ENCODE data around the gene OR10T2. TPM values are rescaled to one million over a fixed set of nuclear protein-coding genes. Genes with fewer than 3 reads are reported as not detected.
A peak's percentile ranks its signal among the peaks of the same experiment; 100 is the strongest.
"Not testable (repeated sequence)": the region's sequence is repeated elsewhere in the genome, so short reads cannot be mapped to it uniquely, and the experiment has no call there.

OR10T2 gene, protein sequence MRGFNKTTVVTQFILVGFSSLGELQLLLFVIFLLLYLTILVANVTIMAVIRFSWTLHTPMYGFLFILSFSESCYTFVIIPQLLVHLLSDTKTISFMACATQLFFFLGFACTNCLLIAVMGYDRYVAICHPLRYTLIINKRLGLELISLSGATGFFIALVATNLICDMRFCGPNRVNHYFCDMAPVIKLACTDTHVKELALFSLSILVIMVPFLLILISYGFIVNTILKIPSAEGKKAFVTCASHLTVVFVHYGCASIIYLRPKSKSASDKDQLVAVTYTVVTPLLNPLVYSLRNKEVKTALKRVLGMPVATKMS
- total RNA-seq = not detected

DNA sequence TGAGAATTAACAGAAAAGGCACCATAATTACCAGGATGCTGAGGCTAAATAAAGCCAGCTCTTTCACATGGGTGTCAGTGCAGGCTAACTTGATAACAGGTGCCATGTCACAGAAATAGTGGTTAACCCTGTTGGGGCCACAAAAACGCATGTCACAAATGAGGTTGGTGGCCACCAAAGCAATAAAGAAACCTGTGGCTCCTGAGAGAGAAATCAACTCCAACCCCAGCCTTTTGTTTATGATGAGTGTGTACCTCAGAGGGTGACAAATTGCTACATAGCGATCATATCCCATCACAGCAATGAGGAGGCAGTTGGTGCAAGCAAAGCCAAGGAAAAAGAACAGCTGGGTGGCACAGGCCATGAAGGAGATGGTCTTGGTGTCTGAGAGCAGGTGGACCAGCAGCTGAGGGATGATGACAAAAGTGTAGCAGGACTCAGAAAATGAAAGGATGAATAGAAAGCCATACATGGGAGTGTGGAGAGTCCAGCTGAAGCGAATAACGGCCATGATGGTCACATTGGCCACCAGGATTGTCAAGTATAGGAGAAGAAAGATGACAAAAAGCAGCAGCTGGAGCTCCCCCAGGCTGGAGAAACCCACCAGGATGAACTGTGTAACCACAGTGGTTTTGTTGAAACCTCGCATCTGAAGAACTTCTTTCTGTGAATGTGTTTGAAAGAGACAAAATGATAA is at the start of gene OR10T2:
Gene OR10T2 (minus strand): TSS at position 649 of the 697 bp plus-strand sequence. CDS start 0 bp downstream, at position 649.
- 81 to 83% methylated on average over 5 of the region's 5 CpGs for whole genome bisulfite sequencing, 2 donors
- H3K4me3 ChIP-seq (ENCODE audit: low read depth, poor library complexity, severe bottlenecking) = no peak within 1 kb of the TSS
- intact Hi-C loops (cut with DNase I; ENCODE audit: low total_unique reads) = no loop called here
- DNase-seq (ENCODE audit: low spot score in 2 of 2) = peak in 1 of 2 donors; percentile 63
- TF ChIP-seq, protein P1, sequence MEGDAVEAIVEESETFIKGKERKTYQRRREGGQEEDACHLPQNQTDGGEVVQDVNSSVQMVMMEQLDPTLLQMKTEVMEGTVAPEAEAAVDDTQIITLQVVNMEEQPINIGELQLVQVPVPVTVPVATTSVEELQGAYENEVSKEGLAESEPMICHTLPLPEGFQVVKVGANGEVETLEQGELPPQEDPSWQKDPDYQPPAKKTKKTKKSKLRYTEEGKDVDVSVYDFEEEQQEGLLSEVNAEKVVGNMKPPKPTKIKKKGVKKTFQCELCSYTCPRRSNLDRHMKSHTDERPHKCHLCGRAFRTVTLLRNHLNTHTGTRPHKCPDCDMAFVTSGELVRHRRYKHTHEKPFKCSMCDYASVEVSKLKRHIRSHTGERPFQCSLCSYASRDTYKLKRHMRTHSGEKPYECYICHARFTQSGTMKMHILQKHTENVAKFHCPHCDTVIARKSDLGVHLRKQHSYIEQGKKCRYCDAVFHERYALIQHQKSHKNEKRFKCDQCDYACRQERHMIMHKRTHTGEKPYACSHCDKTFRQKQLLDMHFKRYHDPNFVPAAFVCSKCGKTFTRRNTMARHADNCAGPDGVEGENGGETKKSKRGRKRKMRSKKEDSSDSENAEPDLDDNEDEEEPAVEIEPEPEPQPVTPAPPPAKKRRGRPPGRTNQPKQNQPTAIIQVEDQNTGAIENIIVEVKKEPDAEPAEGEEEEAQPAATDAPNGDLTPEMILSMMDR (IDR thresholded peaks at IDR 0.05) = no peak
- no peak for TF ChIP-seq POLR2A (IDR thresholded peaks at IDR 0.05)

DNA sequence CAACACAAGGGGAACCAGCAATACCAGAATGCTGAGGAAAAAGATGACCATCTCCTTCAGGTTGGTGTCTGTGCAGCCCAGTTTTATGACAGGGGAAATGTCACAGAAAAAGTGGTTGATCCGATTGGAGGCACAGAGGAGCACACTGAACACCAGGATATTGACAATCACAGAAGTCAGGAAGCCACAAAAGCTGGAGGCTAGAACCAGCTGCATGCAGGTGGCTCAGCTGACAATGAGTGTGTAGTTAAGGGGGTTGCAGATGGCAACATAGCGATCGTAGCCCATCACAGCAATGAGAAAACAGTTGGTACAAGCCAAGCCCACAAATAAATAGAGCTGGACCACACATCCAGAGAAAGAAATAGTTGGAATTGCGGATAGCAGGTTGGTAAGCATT is 46.1 kb upstream of the OR10T2 start:
- intact Hi-C loops (cut with DNase I; ENCODE audit: low total_unique reads) = no loop called here
- DNase-seq (ENCODE audit: low spot score in 2 of 2) = no peak
- TF ChIP-seq POLR2A (IDR thresholded peaks at IDR 0.05) = no peak
- TF ChIP-seq, protein P1 (IDR thresholded peaks at IDR 0.05) = no peak
- no peak overlapping the region for H3K4me3 ChIP-seq (ENCODE audit: low read depth, poor library complexity, severe bottlenecking)
- WGBS, 2 donors = 83 to 89% methylated on average over 4 of the region's 4 CpGs

DNA sequence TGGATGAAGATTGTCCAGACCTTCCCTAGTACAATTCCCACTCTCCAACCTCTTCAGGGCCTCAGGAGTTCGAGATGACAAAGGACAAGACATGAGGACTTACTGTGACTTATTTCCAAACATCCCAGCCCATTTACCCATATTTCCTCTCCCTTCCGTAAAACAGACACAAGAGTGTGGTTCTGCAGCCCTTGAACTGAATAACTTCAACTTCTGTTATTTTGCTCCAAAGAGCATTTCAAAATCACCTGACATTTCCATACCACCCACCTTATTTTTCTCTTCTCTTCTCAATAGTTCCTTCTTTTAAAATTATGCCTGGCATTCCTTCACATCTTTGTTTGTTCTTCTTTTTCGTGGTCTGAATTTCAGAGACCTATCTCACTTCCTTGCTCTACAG is 35.5 kb upstream of the OR10T2 start:
- DNase-seq (ENCODE audit: low spot score in 2 of 2) = no peak
- WGBS, 2 donors = 38 to 44% methylated on average over 3 of the region's 3 CpGs
- no peak for TF ChIP-seq POLR2A (IDR thresholded peaks at IDR 0.05)

DNA sequence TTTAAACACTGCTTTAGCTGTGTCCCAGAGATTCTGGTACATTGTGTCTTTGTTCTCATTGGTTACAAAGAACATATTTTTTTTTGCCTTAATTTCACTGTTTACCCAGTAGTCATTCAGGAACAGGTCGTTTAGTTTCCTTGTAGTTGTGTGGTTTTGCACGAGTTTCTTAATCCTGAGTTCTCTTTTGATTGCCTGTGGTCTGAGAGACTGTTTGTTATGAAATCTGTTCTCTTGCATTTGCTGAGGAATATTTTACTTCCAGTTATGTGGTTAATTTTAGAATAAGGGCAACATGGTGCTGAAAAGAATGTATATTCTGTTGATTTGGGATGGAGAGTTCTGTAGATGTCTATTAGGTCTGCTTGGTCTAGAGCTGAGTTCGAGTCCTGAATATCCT is 30.9 kb upstream of the OR10T2 start:
- H3K4me3 ChIP-seq (ENCODE audit: low read depth, poor library complexity, severe bottlenecking); intact Hi-C loops (cut with DNase I; ENCODE audit: low total_unique reads); DNase-seq (ENCODE audit: low spot score in 2 of 2): not testable (repeated sequence)
- WGBS, 2 donors = 57 to 60% methylated on average over 3 of the region's 3 CpGs

More for the DNA sequence above, 35.5 kb upstream of the OR10T2 start:
- intact Hi-C loops (cut with DNase I; ENCODE audit: low total_unique reads) = no loop called here
- H3K4me3 ChIP-seq (ENCODE audit: low read depth, poor library complexity, severe bottlenecking) = no peak overlapping the region

DNA sequence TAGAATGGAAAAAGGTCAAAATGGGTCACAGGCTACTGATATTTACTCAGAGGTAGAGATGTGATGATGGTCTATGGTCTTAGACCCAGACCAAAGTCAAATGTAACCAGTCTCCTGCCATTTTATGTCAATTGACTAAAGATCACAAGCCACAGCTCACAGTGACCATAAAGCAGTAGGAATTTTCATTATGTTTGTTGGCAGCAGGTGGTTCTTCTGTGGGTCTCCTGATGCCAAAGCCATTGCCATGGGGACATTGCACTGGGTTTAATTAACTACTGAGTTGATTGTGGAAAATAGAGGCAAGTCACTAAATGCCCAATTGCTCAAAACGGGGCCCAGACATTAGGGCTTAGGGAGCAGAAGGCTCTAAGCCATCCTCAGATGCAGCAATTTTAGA is 26.9 kb upstream of the OR10T2 start, which contains the start of gene OR10K2:
Gene OR10K2 (minus strand): TSS at position 101 of the 400 bp plus-strand sequence. CDS start 5,371 bp downstream, outside the sequence.
- no peak for DNase-seq (ENCODE audit: low spot score in 2 of 2)
- no peak within 1 kb of the TSS for H3K4me3 ChIP-seq (ENCODE audit: low read depth, poor library complexity, severe bottlenecking)
- intact Hi-C loops (cut with DNase I; ENCODE audit: low total_unique reads) = no loop called here
- TF ChIP-seq, protein P1 (IDR thresholded peaks at IDR 0.05) = no peak
- TF ChIP-seq POLR2A (IDR thresholded peaks at IDR 0.05) = no peak
- WGBS, 2 donors = 83 to 88% methylated on average over 1 of the region's 1 CpG

DNA sequence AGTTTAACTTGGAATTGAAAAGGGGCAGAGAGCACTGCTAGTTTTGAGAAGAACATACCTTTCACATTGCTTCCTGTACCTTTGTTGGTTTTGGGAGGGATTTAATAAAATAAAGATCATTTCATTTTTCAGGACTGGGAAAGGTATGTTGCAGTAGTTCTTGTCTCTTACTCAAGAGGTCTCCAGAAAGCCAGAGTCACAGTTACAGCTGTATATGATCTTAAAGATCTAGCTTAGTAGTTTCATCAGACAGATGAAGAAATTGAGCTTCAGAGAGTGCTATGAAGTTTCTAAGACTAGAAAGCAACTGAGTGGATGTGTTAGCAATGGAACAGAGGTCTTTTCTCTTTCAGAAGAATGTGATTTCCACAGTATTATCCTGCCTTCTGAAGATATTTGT is 25.8 kb upstream of the OR10T2 start:
- intact Hi-C loops (cut with DNase I; ENCODE audit: low total_unique reads) = no loop called here
- no peak for DNase-seq (ENCODE audit: low spot score in 2 of 2)

More for the DNA sequence above, 25.8 kb upstream of the OR10T2 start:
- TF ChIP-seq, protein P1 (IDR thresholded peaks at IDR 0.05) = no peak
- TF ChIP-seq POLR2A (IDR thresholded peaks at IDR 0.05) = no peak
- H3K4me3 ChIP-seq (ENCODE audit: low read depth, poor library complexity, severe bottlenecking) = no peak overlapping the region
